PC-3 (cell line): ENCODE results near the gene TBC1D5.

Source experiments
- EZH2 ChIP-seq: fragments of 300-600 bp; sonication (generic); IDR thresholded peaks from one replicate; pipeline ENCODE4 v1.6.1; 2017; ENCODE audit warnings: antibody characterized with exemption, mild to moderate bottlenecking, low read length; ENCODE audit not compliant: unreplicated experiment
- EZH2phosphoT487 ChIP-seq: fragments of 300-600 bp; sonication (generic); IDR thresholded peaks from 2 replicates; pipeline ENCODE4 v1.6.1; 2018; ENCODE audit warnings: mild to moderate bottlenecking, antibody characterized with exemption, low read length, borderline replicate concordance
- TF ChIP-seq, protein P1 (sequence below): fragments of 300-600 bp; sonication (generic); conservative IDR thresholded peaks from 2 replicates; pipeline ENCODE4 v1.5.1; 2017; ENCODE audit warnings: antibody characterized with exemption, low read depth, mild to moderate bottlenecking, low read length

DNA sequence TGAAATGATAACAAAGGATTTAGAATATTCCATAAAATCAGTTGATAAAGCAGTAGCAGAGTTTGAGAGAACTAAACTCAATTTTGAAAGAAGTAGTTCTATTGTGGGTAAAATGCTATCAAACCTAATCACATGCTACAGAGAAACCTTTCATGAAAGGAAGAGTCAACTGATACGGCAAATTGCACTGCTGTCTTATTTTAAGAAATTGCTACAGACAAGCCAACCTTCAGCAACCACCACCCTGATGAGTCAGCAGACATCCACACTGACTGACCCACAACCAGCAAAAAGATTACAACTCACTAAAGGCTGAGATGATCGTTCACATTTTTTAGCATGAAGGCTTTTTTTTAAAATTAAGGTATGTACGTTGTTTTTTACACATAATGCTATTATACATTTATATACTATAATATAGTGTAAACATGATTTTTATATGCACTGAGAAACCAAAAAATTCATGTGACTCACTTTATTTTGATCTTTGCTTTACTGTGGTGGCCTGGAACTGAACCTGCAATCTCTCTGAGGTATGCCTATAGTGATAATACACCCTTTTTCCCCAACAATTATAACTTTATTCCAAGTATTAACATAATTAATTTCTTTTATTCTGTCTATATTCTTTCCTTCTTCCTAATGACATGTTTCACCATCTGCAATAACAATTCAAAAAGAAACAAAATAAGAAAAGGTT is 109.9 kb downstream of the TBC1D5 start:
- TF ChIP-seq EZH2 = no peak
- TF ChIP-seq, protein P1, sequence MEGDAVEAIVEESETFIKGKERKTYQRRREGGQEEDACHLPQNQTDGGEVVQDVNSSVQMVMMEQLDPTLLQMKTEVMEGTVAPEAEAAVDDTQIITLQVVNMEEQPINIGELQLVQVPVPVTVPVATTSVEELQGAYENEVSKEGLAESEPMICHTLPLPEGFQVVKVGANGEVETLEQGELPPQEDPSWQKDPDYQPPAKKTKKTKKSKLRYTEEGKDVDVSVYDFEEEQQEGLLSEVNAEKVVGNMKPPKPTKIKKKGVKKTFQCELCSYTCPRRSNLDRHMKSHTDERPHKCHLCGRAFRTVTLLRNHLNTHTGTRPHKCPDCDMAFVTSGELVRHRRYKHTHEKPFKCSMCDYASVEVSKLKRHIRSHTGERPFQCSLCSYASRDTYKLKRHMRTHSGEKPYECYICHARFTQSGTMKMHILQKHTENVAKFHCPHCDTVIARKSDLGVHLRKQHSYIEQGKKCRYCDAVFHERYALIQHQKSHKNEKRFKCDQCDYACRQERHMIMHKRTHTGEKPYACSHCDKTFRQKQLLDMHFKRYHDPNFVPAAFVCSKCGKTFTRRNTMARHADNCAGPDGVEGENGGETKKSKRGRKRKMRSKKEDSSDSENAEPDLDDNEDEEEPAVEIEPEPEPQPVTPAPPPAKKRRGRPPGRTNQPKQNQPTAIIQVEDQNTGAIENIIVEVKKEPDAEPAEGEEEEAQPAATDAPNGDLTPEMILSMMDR = no peak
- no peak for TF ChIP-seq EZH2phosphoT487
